Endothelial cell of umbilical vein (primary cell): ENCODE data around the gene GANAB. TPM values are rescaled to one million over a fixed set of nuclear protein-coding genes. Genes with fewer than 3 reads are reported as not detected.

Experiments used
- BruUV-seq: library from RNA; stranded (reverse); fragments of 400-500 nt; replicated peaks from 2 replicates; lab custom pipeline; 2021; lab: Mats Ljungman, UMichigan
- CTCF ChIA-PET: fragments of 300-600, 350-600 bp; sonication (Branson Sonifier 250); formaldehyde crosslinking; loops from one replicate; lab custom pipeline; 2021; ENCODE audit warnings: antibody characterized with exemption, inconsistent platforms; lab: Charles Lee
- POLR2A ChIA-PET: fragments of 300-600, 350-600 bp; sonication (Branson Sonifier 250); formaldehyde crosslinking; loops from one replicate; lab custom pipeline; 2021; ENCODE audit warnings: antibody characterized with exemption, inconsistent platforms; lab: Charles Lee
- DNase-seq: peaks from one replicate; pipeline ENCODE4 v3.0.0-alpha.2; 2011; ENCODE audit warnings: low read depth, low spot score
- FAIRE-seq: peaks from 2 replicates; lab custom pipeline; 2011; peaks lifted over from hg19 to GRCh38; lab: Jason Lieb, UNC
- H2AFZ ChIP-seq: 2 replicates; pipeline ENCODE4 v1.6.0; 2012; ENCODE audit warnings: low read depth, low read length, control low read depth, inconsistent platforms
- H3K27ac ChIP-seq: 2 replicates; pipeline ENCODE4 v1.5.1; 2011; ENCODE audit warnings: low read depth, mild to moderate bottlenecking, control low read depth, low read length, moderate library complexity; ENCODE audit not compliant: insufficient read depth
- H3K27me3 ChIP-seq, 2 experiments: 2 replicates each; pipeline versions ENCODE4 v1.6.0 to v1.6.1; 2011; ENCODE audit warnings: low read length in 2 of 2, mixed read lengths in 1 of 2; ENCODE audit not compliant: control insufficient read depth in 2 of 2, insufficient read depth in 2 of 2
- H3K36me3 ChIP-seq, 2 experiments: 2 replicates in 1 of 2; 3 replicates in 1 of 2; pipeline ENCODE4 v1.5.1; 2011; ENCODE audit warnings: low read length in 2 of 2, mild to moderate bottlenecking in 1 of 2, moderate library complexity in 1 of 2; ENCODE audit not compliant: control insufficient read depth in 2 of 2, insufficient read depth in 2 of 2; ENCODE audit errors: extremely low read depth in 1 of 2
- H3K4me1 ChIP-seq: 3 replicates; pipeline ENCODE4 v1.5.1; 2011; ENCODE audit warnings: mild to moderate bottlenecking, low read length; ENCODE audit not compliant: control insufficient read depth, insufficient read depth; ENCODE audit errors: extremely low read depth
- H3K4me2 ChIP-seq: 2 replicates; pipeline ENCODE4 v1.6.1; 2011; ENCODE audit warnings: low read length, control low read depth, mixed read lengths; ENCODE audit not compliant: insufficient read depth
- H3K4me3 ChIP-seq, 3 experiments: fragments of 200-600 bp in 1 of 3; sonication (generic), shearing (Covaris generic) in 1 of 3; replicated peaks in 1 of 3; 2 replicates each; pipeline ENCODE4 v1.5.1; 2011 to 2016; ENCODE audit warnings: control low read depth in 3 of 3, low read length in 3 of 3, mild to moderate bottlenecking in 2 of 3, inconsistent platforms in 1 of 3, low read depth in 1 of 3, moderate library complexity in 1 of 3; ENCODE audit not compliant: insufficient read depth in 1 of 3
- H3K79me2 ChIP-seq: 2 replicates; pipeline ENCODE4 v1.6.0; 2012; ENCODE audit warnings: low read length, inconsistent platforms; ENCODE audit not compliant: control insufficient read depth, insufficient read depth
- H3K9ac ChIP-seq: replicated peaks from 2 replicates; pipeline ENCODE3; 2011; ENCODE audit warnings: low read length, control low read depth; ENCODE audit not compliant: insufficient read depth; ENCODE audit errors: extremely low read depth
- H3K9me1 ChIP-seq: replicated peaks from 3 replicates; pipeline ENCODE4 v1.6.0; 2011; ENCODE audit warnings: mild to moderate bottlenecking, low read length; ENCODE audit not compliant: control insufficient read depth, insufficient read depth; ENCODE audit errors: extremely low read depth
- H3K9me3 ChIP-seq: replicated peaks from 2 replicates; pipeline ENCODE4 v1.5.1; 2012; ENCODE audit warnings: low read length, inconsistent platforms; ENCODE audit not compliant: control insufficient read depth, insufficient read depth
- H4K20me1 ChIP-seq: replicated peaks from 2 replicates; pipeline ENCODE3; 2011; ENCODE audit warnings: mild to moderate bottlenecking, low read length; ENCODE audit not compliant: control insufficient read depth, insufficient read depth; ENCODE audit errors: extremely low read depth
- EZH2 ChIP-seq: IDR thresholded peaks from 2 replicates; pipeline ENCODE4 v1.6.1; 2012; ENCODE audit warnings: borderline replicate concordance, low read depth, mild to moderate bottlenecking, moderate library complexity, low read length, inconsistent platforms; ENCODE audit not compliant: severe bottlenecking
- GATA2 ChIP-seq: IDR thresholded peaks from 2 replicates; pipeline ENCODE4 v1.7.0; 2011; ENCODE audit warnings: low read depth, mild to moderate bottlenecking, moderate library complexity, mixed read lengths, low read length; ENCODE audit not compliant: insufficient read length, insufficient read depth
- JUN ChIP-seq: IDR thresholded peaks from 2 replicates; pipeline ENCODE4 v1.6.1; 2011; ENCODE audit warnings: borderline replicate concordance, low read depth; ENCODE audit not compliant: insufficient read length, insufficient read depth
- MYC ChIP-seq: IDR thresholded peaks from one replicate; pipeline ENCODE4 v1.6.1; 2011; ENCODE audit warnings: mild to moderate bottlenecking, low read depth, low read length
- POLR2A ChIP-seq: IDR thresholded peaks from 2 replicates; pipeline ENCODE4 v1.6.1; 2012; ENCODE audit warnings: low read depth, mild to moderate bottlenecking, control low read depth, low read length
- POLR2AphosphoS5 ChIP-seq: IDR thresholded peaks from 2 replicates; pipeline ENCODE4 v1.6.1; 2012; ENCODE audit warnings: low read depth, mild to moderate bottlenecking, control low read depth, low read length, moderate library complexity; ENCODE audit not compliant: insufficient read depth
- dilution Hi-C: fragments of 300-500 bp; cut with MboI; formaldehyde crosslinking; loops from one replicate; pipeline ENCODE4 v1.15.0; 2019; ENCODE audit warnings: low sequenced_read_pairs; ENCODE audit not compliant: extremely low pct_ligation_motif_present
- intact Hi-C: fragments of 100-400 bp; cut with micrococcal nuclease; formaldehyde crosslinking; loops from one replicate; pipeline ENCODE4 v1.10.0; 2022
- polyA plus RNA-seq, 4 experiments: library from polyadenylated mRNA; depleted of rRNA in 3 of 4; stranded (reverse) in 3 of 4; unstranded in 1 of 4; fragments of >200 nt; gene quantifications; 2 replicates each; pipeline versions ENCODE4 v1.2.1 to v1.2.3, GENCODE V29; 2011 to 2012; ENCODE audit warnings: missing spikeins in 1 of 4
- total RNA-seq: library from RNA; stranded (reverse); gene quantifications from 2 replicates; pipeline ENCODE4 v1.2.3, GENCODE V29; 2021
- TF ChIP-seq, protein P1 (sequence below), 2 donors: IDR thresholded peaks; 1 replicate in 1 of 2; 2 replicates in 1 of 2; pipeline ENCODE4 v1.5.1; 2011; ENCODE audit warnings: low read length in 2 of 2, mild to moderate bottlenecking in 2 of 2, moderate library complexity in 2 of 2, control low read depth in 1 of 2, inconsistent platforms in 1 of 2, low read depth in 1 of 2; ENCODE audit not compliant: insufficient read depth in 1 of 2; ENCODE audit errors: extremely low read depth in 1 of 2
- TF ChIP-seq, protein P2 (sequence below): IDR thresholded peaks from 2 replicates; pipeline ENCODE4 v1.6.1; 2011; ENCODE audit not compliant: insufficient read depth, insufficient read length

The GANAB gene
- total and polyA plus RNA-seq, 2 donors (not counting 3 experiments of a cell fraction or from before 2014, with no cell fraction given): 389 to 455 TPM

DNA sequence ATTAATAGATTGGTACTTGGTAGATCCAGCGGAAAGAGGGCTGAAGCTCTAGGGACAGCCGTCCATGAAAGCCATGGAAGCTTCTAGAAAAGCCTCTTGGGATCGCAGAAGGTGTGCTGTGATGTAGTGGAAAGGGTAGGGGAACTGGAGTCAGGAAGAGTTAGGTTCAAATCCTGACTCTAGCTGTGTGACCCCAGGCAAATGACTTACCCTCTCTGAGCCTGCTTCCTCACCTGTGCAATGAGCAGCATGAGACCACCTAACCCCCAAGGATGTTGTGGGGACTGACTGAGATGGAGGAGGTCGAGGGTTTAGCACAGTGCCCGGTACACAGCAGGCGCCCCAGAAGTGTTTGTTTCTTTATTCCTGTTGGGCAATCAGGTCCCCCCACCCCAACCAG lies 36.0 kb downstream of the GANAB start:
- peaks cover 0 to 14% of the 10 kb centered on the region in 2 experiments for H3K36me3 ChIP-seq
- no peak overlapping the region for H2AFZ ChIP-seq
- intact Hi-C loops: loop anchor here (5.0 kb wide), 1 partner anchor 213 kb away; no protein-coding TSS in a partner anchor
- H4K20me1 ChIP-seq: no peaks in the 10 kb centered on the region
- no peaks in the 10 kb centered on the region for H3K9me1 ChIP-seq
- FAIRE-seq (no peak), DNase-seq (no peak)
- H3K4me1 ChIP-seq: peaks cover 22% of the 10 kb centered on the region
- no peaks in the 10 kb centered on the region for H3K27me3 ChIP-seq
- no peak overlapping the region for H3K4me2 ChIP-seq
- no TSS peak for BruUV-seq
- peaks cover 14% of the 10 kb centered on the region for H3K79me2 ChIP-seq
- H3K9me3 ChIP-seq: no peaks in the 10 kb centered on the region
- dilution Hi-C loops: no loop called here
- no peak overlapping the region for H3K9ac ChIP-seq
- ChIA-PET POLR2A (no interaction called here), CTCF (interaction anchor here (0.7 to 5.7 kb wide), 7 partner anchors 9 to 186 kb away, joined by 3 to 48 read pairs (median 6); partner anchors contain the start of genes GANAB, MTA2 and TUT1)
- no peak overlapping the region for H3K4me3 ChIP-seq
- H3K27ac ChIP-seq: no peak overlapping the region
- TF ChIP-seq MYC (no peak), JUN (no peak), EZH2 (no peak), GATA2 (no peak), POLR2A (no peak), POLR2AphosphoS5 (no peak)
- TF ChIP-seq, protein P1, sequence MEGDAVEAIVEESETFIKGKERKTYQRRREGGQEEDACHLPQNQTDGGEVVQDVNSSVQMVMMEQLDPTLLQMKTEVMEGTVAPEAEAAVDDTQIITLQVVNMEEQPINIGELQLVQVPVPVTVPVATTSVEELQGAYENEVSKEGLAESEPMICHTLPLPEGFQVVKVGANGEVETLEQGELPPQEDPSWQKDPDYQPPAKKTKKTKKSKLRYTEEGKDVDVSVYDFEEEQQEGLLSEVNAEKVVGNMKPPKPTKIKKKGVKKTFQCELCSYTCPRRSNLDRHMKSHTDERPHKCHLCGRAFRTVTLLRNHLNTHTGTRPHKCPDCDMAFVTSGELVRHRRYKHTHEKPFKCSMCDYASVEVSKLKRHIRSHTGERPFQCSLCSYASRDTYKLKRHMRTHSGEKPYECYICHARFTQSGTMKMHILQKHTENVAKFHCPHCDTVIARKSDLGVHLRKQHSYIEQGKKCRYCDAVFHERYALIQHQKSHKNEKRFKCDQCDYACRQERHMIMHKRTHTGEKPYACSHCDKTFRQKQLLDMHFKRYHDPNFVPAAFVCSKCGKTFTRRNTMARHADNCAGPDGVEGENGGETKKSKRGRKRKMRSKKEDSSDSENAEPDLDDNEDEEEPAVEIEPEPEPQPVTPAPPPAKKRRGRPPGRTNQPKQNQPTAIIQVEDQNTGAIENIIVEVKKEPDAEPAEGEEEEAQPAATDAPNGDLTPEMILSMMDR (IDR thresholded peaks at IDR 0.05; ENCODE audit: extremely low read depth in 1 of 2, insufficient read depth in 1 of 2, low read depth in 1 of 2, low read length in 2 of 2): no peak
- TF ChIP-seq, protein P2, sequence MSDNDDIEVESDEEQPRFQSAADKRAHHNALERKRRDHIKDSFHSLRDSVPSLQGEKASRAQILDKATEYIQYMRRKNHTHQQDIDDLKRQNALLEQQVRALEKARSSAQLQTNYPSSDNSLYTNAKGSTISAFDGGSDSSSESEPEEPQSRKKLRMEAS: no peak
